ENCODE data around the gene UTS2B. TPM values are rescaled to one million over a fixed set of nuclear protein-coding genes. Genes with fewer than 3 reads are reported as not detected.

UTS2B gene
- total and polyA plus RNA-seq, 2 experiments from 2014 or later = 0.21 TPM; not detected in 1

DNA sequence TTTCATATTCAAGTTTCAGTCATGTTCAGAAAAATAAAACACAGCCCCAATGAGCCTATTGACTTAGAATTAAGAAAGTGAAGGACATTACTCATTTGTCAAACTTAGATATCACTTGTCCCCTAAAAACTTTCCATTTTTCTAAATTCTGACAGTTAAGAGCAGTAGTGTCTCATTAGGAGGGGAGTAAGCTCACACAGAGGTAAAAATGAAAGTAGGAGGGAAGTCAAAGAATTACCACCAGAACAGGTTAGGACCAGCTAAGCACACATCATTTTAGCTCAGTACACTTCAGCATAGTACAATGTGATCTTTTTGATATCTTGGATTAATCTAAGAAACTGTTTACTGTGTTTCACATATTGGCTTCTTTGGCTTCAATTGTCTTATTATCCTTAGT is 67.0 kb downstream of the UTS2B start:
- peaks cover 6% of the 10 kb centered on the region; the same call in 2 of the 3 replicates for H3K9me3 Mint-ChIP-seq
- ATAC-seq = no peak
- Histone ChIP-seq H3K4me1 (ENCODE audit: insufficient read depth) (peaks cover 20% of the 10 kb centered on the region), H3F3A (replicated peaks; ENCODE audit: low read depth) (no peaks in the 10 kb centered on the region), H3K27me3 (ENCODE audit: insufficient read depth) (no peaks in the 10 kb centered on the region), H3K4me2 (no peak overlapping the region), H3K9me2 (ENCODE audit: insufficient read depth) (no peaks in the 10 kb centered on the region), H3K79me2 (replicated peaks; ENCODE audit: insufficient read depth) (no peaks in the 10 kb centered on the region), H3K27ac (ENCODE audit: low read depth) (no peak overlapping the region), H2AFZ (no peak overlapping the region), H4K20me1 (replicated peaks; ENCODE audit: insufficient read depth) (no peaks in the 10 kb centered on the region), H3K4me3 (no peak overlapping the region), H3K36me3 (ENCODE audit: insufficient read depth) (no peaks in the 10 kb centered on the region)
- peaks cover under 1% of the 10 kb centered on the region for H3K27me3 Mint-ChIP-seq (ENCODE audit: insufficient read depth, low read depth, poor library complexity)
- H3K36me3 Mint-ChIP-seq (ENCODE audit: low read depth) = peaks cover 3% of the 10 kb centered on the region; the same call in 1 of the 3 replicates
- no peak for TF ChIP-seq EZH2 (IDR thresholded peaks at IDR 0.05; ENCODE audit: low read depth, unreplicated experiment)
- TF ChIP-seq, protein P1, sequence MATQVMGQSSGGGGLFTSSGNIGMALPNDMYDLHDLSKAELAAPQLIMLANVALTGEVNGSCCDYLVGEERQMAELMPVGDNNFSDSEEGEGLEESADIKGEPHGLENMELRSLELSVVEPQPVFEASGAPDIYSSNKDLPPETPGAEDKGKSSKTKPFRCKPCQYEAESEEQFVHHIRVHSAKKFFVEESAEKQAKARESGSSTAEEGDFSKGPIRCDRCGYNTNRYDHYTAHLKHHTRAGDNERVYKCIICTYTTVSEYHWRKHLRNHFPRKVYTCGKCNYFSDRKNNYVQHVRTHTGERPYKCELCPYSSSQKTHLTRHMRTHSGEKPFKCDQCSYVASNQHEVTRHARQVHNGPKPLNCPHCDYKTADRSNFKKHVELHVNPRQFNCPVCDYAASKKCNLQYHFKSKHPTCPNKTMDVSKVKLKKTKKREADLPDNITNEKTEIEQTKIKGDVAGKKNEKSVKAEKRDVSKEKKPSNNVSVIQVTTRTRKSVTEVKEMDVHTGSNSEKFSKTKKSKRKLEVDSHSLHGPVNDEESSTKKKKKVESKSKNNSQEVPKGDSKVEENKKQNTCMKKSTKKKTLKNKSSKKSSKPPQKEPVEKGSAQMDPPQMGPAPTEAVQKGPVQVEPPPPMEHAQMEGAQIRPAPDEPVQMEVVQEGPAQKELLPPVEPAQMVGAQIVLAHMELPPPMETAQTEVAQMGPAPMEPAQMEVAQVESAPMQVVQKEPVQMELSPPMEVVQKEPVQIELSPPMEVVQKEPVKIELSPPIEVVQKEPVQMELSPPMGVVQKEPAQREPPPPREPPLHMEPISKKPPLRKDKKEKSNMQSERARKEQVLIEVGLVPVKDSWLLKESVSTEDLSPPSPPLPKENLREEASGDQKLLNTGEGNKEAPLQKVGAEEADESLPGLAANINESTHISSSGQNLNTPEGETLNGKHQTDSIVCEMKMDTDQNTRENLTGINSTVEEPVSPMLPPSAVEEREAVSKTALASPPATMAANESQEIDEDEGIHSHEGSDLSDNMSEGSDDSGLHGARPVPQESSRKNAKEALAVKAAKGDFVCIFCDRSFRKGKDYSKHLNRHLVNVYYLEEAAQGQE (IDR thresholded peaks at IDR 0.05; ENCODE audit: unreplicated experiment) = no peak
- TF ChIP-seq ZNF331 (CRISPR knock-in tag; IDR thresholded peaks at IDR 0.05; ENCODE audit: low read depth) = no peak
- TF ChIP-seq, protein P2, sequence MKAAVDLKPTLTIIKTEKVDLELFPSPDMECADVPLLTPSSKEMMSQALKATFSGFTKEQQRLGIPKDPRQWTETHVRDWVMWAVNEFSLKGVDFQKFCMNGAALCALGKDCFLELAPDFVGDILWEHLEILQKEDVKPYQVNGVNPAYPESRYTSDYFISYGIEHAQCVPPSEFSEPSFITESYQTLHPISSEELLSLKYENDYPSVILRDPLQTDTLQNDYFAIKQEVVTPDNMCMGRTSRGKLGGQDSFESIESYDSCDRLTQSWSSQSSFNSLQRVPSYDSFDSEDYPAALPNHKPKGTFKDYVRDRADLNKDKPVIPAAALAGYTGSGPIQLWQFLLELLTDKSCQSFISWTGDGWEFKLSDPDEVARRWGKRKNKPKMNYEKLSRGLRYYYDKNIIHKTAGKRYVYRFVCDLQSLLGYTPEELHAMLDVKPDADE (IDR thresholded peaks at IDR 0.05) = no peak
- no peak for TF ChIP-seq POLR2AphosphoS5 (IDR thresholded peaks at IDR 0.05; ENCODE audit: low read depth)
- TF ChIP-seq, protein P3, sequence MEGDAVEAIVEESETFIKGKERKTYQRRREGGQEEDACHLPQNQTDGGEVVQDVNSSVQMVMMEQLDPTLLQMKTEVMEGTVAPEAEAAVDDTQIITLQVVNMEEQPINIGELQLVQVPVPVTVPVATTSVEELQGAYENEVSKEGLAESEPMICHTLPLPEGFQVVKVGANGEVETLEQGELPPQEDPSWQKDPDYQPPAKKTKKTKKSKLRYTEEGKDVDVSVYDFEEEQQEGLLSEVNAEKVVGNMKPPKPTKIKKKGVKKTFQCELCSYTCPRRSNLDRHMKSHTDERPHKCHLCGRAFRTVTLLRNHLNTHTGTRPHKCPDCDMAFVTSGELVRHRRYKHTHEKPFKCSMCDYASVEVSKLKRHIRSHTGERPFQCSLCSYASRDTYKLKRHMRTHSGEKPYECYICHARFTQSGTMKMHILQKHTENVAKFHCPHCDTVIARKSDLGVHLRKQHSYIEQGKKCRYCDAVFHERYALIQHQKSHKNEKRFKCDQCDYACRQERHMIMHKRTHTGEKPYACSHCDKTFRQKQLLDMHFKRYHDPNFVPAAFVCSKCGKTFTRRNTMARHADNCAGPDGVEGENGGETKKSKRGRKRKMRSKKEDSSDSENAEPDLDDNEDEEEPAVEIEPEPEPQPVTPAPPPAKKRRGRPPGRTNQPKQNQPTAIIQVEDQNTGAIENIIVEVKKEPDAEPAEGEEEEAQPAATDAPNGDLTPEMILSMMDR (conservative IDR thresholded peaks at IDR 0.05; ENCODE audit: low read depth in 2 of 2) = no peak
- H3K4me3 Mint-ChIP-seq = no peak overlapping the region
- peaks cover 23% of the 10 kb centered on the region for H3K4me1 Mint-ChIP-seq
- DNase-seq (ENCODE audit: low spot score) = no peak
- H3K27ac Mint-ChIP-seq = no peak overlapping the region

DNA sequence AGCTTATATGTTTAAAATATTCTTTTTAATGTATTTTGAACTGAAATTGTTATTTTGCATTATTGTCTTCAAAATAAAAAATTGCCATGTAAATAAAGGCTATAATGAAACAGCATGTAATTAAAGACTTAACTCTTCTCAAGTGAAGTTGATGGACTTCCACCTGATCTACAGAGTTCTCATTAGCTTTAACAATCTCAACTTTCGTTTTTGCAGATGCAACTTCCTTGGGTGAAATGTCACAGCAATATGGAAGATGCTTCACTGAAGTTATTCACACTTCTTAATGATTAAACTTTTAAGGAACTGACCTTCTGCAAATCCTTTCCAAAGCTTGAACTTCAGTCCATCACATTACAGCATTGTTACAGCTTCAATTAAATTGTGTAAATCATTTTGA is 67.7 kb downstream of the UTS2B start:
- no peaks in the 10 kb centered on the region for H4K20me1 ChIP-seq (replicated peaks; ENCODE audit: insufficient read depth)
- Mint-ChIP-seq H3K9me3 (peaks cover 4% of the 10 kb centered on the region; the same call in 1 of the 3 replicates), H3K27me3 (ENCODE audit: insufficient read depth, low read depth, poor library complexity) (peaks cover 2% of the 10 kb centered on the region), H3K27ac (no peak overlapping the region), H3K4me3 (no peak overlapping the region), H3K4me1 (peaks cover 29% of the 10 kb centered on the region), H3K36me3 (ENCODE audit: low read depth) (peaks cover 3% of the 10 kb centered on the region; the same call in 1 of the 3 replicates)
- no peaks in the 10 kb centered on the region for H3K79me2 ChIP-seq (replicated peaks; ENCODE audit: insufficient read depth)
- no peak for DNase-seq (ENCODE audit: low spot score)
- ATAC-seq = no peak
- no peaks in the 10 kb centered on the region for H3K27me3 ChIP-seq (ENCODE audit: insufficient read depth)
- no peaks in the 10 kb centered on the region for H3K9me2 ChIP-seq (ENCODE audit: insufficient read depth)
- H3K4me3 ChIP-seq = no peak overlapping the region
- no peak overlapping the region for H2AFZ ChIP-seq
- no peaks in the 10 kb centered on the region for H3F3A ChIP-seq (replicated peaks; ENCODE audit: low read depth)
- no peaks in the 10 kb centered on the region for H3K36me3 ChIP-seq (ENCODE audit: insufficient read depth)
- no peak overlapping the region for H3K27ac ChIP-seq (ENCODE audit: low read depth)
- H3K4me2 ChIP-seq = no peak overlapping the region
- peaks cover 27% of the 10 kb centered on the region for H3K4me1 ChIP-seq (ENCODE audit: insufficient read depth)
- TF ChIP-seq ZNF114 (CRISPR knock-in tag; IDR thresholded peaks at IDR 0.05) (no peak), CREB1 (CRISPR knock-in tag; IDR thresholded peaks at IDR 0.05; ENCODE audit: low read depth) (no peak), NANOG (IDR thresholded peaks at IDR 0.05; ENCODE audit: borderline replicate concordance) (no peak), POLR2AphosphoS5 (IDR thresholded peaks at IDR 0.05; ENCODE audit: low read depth) (no peak), ZNF331 (CRISPR knock-in tag; IDR thresholded peaks at IDR 0.05; ENCODE audit: low read depth) (no peak), STAT1 (IDR thresholded peaks at IDR 0.05; ENCODE audit: unreplicated experiment) (no peak)
- TF ChIP-seq, protein P3 (conservative IDR thresholded peaks at IDR 0.05; ENCODE audit: low read depth in 2 of 2) = no peak
- TF ChIP-seq, protein P1 (IDR thresholded peaks at IDR 0.05; ENCODE audit: unreplicated experiment) = no peak

All from GM23338 (cell line).